Stomach (tissue), 4 donors: ENCODE data around the gene ETFDH.
A peak's percentile ranks its signal among the peaks of the same experiment; 100 is the strongest.

Experiments
- CTCF ChIP-seq, 7 experiments: fragments of 450-650 bp in 4 of 7; fragments of 200-600 bp in 3 of 7; sonication (generic) in 3 of 7; IDR thresholded peaks; one replicate each; pipeline ENCODE4 v1.5.1; 2016 to 2019; ENCODE audit warnings: antibody characterized with exemption in 7 of 7, control low read depth in 2 of 7, mild to moderate bottlenecking in 1 of 7
- EP300 ChIP-seq: sonication (generic); formaldehyde crosslinking; IDR thresholded peaks from one replicate; pipeline ENCODE4 v1.6.1; 2017; ENCODE audit warnings: antibody characterized with exemption
- POLR2A ChIP-seq, 4 donors: fragments of 450-650 bp; IDR thresholded peaks; one replicate each; pipeline ENCODE4 v1.6.1; 2016; ENCODE audit warnings: antibody characterized with exemption in 4 of 4, control low read depth in 2 of 4, mild to moderate bottlenecking in 1 of 4, moderate library complexity in 1 of 4

DNA sequence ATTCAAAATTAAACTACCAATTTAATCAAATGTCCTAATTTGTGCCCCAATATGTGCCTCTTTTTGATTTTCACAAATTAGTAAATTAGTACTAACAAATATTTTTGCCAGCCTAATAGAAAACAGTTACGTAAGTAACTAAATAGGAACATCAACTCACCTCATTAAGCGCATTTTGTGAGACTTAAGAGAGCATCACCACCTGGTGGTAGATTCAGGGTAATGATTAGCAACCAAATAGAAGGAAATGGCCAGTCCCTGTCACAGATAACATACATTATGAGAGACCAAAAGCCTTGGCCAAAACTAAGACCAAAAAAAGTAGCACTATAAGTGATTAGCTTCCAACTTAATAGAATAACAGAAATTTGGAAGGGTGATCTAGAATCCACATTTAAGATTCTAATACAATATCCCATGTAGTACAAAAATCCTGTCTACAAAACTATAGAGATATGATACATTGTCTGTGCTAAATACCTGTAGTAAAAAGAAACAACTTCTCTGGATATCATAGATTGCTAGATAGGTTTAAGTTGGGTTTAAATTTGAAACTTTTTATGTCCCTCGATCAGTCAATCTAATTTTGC is 47.1 kb upstream of the ETFDH start:
- peak in 5 of 7 experiments; percentile 13 to 67 (median 52) for TF ChIP-seq CTCF (IDR thresholded peaks at IDR 0.05)
- TF ChIP-seq POLR2A (IDR thresholded peaks at IDR 0.05) = no peak
- no peak for TF ChIP-seq EP300
